ENCODE results near the gene LRP3.
"Not testable (repeated sequence)": the region's sequence is repeated elsewhere in the genome, so short reads cannot be mapped to it uniquely, and the experiment has no call there.

Gene LRP3

DNA sequence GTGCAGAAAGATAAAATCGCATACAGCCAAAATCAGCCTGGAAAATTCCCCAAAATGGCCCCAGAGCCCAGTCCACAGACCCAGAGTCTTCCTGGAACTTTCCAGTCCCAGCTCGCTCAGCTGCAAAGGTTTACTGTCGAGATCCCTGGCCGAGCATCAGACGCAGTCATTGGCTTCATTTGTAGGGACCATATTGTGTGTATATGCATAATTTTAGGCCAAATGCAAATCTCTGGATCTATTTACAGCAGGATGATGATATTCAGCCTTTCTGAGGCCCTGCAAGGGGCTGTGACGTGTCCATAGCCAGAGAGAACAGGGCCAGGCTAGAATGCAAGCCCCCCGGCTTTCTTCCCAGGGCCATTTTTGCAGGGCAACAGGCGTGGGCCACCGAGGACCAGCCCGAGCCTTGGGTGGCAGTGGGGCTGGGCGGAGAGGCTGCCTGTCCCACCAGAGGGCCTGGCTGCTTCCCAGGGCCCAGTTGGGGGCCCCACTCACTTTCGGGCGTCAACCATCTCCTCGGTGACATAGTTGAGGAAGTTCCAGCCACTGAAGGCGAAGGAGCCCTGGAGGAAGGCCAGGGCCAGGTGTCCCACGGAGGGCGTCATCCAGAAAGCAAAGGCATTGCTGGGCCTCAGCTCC lies 17.8 kb downstream of the LRP3 start:
- H3K27ac Mint-ChIP-seq: no peak overlapping the region
- ATAC-seq (replicated peaks) (no peak), DNase-seq (no peak)
- H3K4me3 Mint-ChIP-seq: no peak overlapping the region
- no peaks in the 10 kb centered on the region for H3K4me1 Mint-ChIP-seq
- H3K9me3 Mint-ChIP-seq: no peaks in the 10 kb centered on the region
- no peaks in the 10 kb centered on the region for H3K36me3 Mint-ChIP-seq
- peaks cover 4 to 5% of the 10 kb centered on the region in 2 donors for H3K27me3 Mint-ChIP-seq

DNA sequence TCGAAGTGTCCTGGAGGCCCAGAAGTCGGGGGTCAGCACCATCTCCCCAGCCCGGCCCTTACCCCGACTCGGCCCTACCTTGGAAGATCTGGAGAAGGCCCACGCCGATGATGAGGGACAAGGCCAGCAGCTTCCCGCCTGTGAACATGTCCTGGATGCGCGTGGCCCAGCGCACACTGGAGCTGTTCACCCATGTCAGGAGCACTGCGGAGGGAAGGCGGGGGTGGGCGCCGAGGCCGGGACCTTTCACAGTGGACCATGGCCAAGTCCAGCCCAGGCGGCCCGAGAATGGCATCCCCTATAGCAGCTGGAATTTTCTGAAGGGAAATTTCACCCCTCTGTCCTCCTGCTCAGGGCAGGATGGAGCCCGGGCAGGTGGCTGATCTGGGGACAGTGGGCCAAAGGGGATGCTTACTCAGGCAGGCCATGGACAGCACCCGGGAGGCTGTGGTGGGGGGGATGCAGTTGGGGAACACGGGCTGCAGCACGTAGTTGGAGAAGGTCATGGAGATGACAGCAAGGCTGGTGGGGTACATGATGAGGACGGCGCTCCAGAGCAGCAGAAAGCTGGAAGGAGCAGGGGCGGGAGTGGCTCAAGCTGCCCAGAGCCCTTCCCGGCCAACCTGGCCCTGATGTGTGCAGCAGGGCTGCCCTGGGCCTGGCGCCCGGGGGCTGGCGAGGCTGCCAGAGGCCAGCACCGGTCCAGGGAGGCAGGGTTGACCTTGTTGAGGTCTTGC lies 18.5 kb downstream of the LRP3 start:
- Mint-ChIP-seq H3K36me3 (no peaks in the 10 kb centered on the region), H3K4me1 (no peaks in the 10 kb centered on the region), H3K4me3 (no peak overlapping the region), H3K9me3 (no peaks in the 10 kb centered on the region), H3K27ac (no peak overlapping the region), H3K27me3 (peaks cover 4 to 5% of the 10 kb centered on the region in 2 donors)
- DNase-seq: no peak
- ATAC-seq (replicated peaks): no peak

DNA sequence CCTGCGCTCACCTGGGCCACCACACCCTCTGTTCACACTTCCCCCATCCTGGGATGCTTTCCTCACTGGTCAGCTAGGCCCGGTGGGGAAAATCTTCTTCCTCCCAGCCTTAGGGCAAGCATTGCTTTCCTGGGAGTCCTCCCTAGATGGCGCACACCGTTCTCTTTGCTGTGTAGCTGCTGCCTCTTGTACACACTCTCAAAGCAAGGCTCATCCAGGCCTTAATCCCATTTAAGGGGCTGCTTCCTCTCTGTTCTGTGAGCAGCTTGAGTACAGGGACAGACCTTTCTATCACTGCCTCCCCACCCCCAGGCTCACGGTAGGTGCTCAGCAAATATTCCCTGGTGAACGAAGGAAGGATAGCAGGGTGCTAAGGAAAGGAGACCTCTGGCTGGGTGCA lies 20.5 kb downstream of the LRP3 start:
- Mint-ChIP-seq H3K4me1 (no peaks in the 10 kb centered on the region), H3K4me3 (no peak overlapping the region), H3K36me3 (no peaks in the 10 kb centered on the region), H3K27ac (no peak overlapping the region), H3K27me3 (peaks cover 4 to 5% of the 10 kb centered on the region in 2 donors), H3K9me3 (no peaks in the 10 kb centered on the region)
- ATAC-seq (replicated peaks) (no peak), DNase-seq (no peak)

DNA sequence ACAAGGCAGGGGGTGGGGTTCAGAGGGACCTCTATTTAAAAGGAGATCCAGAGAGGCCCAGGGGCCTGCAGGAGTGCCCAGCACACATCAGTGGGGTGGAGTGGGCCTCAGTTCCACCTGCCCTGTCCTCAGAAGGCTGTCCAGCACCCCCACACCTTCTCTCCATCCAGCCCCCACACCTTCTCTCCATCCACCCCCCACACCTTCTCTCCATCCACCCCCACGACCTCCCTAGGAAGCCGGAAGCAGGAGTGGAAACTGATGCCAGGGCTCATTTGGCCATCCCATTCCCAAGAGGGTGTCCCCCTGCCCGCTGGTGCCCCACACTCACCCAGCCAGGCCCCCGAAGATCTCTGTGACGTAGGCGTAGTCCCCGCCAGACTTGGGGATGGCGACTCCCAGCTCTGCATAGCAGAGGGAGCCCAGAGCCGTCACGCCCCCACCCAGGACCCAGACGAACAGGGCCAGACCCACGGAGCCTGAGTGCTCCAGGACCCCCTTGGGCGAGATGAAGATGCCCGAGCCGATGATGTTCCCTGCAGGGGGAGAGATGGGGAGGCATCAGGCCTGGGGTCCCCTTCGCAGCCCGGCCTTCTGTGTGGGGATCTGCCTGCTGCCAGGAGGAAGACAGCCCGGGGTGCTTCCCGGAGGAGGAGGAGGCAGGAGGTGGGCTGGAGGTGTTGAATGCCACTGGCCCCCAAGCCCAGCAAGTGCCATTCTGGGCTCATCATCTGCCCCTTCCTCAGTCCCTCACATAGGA lies 21.5 kb downstream of the LRP3 start:
- DNase-seq (no peak), ATAC-seq (replicated peaks) (no peak)
- H3K9me3 Mint-ChIP-seq: no peaks in the 10 kb centered on the region
- peaks cover 6 to 7% of the 10 kb centered on the region in 2 donors for H3K27me3 Mint-ChIP-seq
- H3K36me3 Mint-ChIP-seq: no peaks in the 10 kb centered on the region
- H3K4me1 Mint-ChIP-seq: no peaks in the 10 kb centered on the region
- no peak overlapping the region for H3K4me3 Mint-ChIP-seq
- H3K27ac Mint-ChIP-seq: no peak overlapping the region

DNA sequence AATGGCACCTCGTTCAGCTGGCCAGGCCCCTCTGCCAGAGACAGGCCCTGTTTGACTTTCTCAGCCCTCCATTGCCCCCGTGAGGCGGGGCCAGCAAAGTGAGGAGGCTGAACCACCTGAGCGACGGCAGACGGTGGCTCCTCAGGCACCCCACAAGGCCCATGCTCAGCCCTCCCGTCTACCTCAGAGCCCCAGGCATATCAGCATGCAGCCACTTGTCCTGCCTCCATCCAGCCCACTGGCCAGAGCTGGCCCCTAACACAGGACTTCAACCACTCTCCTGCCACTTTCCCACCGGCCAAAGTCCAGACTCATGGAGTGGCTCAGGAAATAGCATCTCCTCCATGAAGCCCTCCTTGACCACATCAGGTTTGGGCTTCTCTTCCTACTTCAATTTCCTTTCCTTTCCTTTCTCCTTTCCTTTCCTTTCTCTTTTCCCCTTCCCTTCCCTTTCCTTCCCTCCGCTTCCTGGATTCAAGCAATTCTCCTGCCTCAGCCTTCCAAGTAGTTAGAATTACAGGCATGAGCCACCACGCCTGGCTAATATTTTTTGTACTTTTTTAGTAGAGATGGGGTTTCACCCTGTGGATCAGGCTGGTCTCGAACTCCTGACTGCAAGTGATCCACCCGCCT lies 22.2 kb downstream of the LRP3 start:
- Mint-ChIP-seq H3K4me1 (no peaks in the 10 kb centered on the region), H3K27ac (no peak overlapping the region), H3K36me3 (no peaks in the 10 kb centered on the region), H3K4me3 (no peak overlapping the region), H3K9me3 (no peaks in the 10 kb centered on the region), H3K27me3 (peaks cover 13 to 14% of the 10 kb centered on the region in 2 donors)
- DNase-seq: no peak
- ATAC-seq (replicated peaks): no peak

DNA sequence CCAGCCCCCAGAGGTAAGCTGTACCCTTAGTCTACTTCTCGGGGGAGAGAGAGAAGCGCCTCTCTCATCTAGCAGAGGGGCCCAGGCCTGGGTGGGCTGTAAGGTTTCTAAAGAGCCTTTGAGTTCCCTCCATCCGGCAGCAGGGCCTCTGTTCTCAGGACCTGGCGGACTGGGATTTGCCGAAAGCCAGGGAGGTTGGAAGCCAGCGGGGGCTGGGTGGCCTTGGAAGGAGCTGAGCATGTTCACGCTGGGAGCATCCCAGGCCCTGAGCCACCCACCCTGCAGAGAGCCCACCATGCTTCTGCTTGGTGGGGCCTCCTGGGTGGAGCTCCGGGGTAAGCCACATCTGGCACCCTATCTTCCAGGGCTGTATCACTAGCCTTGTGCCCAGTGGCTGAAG lies 23.8 kb downstream of the LRP3 start:
- no peak for ATAC-seq (replicated peaks)
- H3K27ac Mint-ChIP-seq: no peak overlapping the region
- no peaks in the 10 kb centered on the region for H3K9me3 Mint-ChIP-seq

DNA sequence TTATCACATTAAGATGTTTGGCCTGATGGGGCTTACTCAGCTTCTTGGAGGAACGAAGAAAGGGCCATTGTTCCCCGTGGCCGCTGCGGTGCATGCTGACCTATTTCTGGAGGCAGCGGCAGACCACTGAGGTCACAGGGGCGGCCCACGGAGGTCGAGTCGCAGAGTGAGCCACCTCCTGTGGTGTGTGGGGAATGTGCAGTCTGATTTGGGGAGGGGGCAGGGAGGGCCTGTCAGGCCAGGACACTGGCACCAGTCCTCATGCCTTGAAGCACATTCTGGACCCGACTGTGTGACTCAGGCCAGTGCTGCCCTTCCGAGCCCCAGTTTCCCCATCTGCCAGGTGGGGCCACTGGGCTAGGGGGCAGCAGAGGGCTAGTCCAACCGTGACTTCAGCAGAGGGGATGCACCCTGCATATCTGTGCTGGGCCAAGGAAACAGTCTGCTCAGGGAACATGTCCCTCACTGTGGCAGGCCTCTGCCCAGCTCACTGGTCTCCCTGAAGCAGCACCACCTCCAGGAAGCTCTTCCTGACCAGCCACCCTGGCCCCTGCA lies 25.2 kb downstream of the LRP3 start:
- H3K27ac Mint-ChIP-seq: no peak overlapping the region

More for the DNA sequence above, 23.8 kb downstream of the LRP3 start:
- Mint-ChIP-seq H3K36me3 (no peaks in the 10 kb centered on the region), H3K27me3 (peaks cover 20 to 28% of the 10 kb centered on the region in 2 donors), H3K4me1 (no peaks in the 10 kb centered on the region), H3K4me3 (no peak overlapping the region)
- no peak for DNase-seq

DNA sequence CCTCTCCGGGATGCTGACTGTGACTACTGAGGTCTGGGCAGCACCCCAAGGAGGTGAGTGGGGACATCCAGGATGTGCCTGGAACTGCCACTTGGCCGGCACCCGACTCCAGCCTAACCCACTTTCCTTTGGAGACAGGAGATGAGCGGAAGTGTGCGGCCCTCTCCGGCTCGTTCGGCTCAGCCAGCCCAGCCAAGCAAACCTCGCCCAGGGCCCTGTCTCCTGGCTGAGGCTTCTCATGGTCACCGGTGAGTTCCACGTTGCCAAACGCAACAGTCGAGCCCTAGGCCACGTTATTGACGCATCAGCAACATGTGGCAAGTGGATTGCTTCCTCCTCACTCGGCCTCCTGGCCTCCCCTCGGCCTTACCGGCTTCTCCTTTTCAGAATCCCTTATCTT lies 26.0 kb downstream of the LRP3 start:
- no peak overlapping the region for H3K4me3 Mint-ChIP-seq
- peaks cover 3 to 4% of the 10 kb centered on the region in 2 donors for H3K4me1 Mint-ChIP-seq
- ATAC-seq (replicated peaks): no peak
- H3K27ac Mint-ChIP-seq: no peak overlapping the region
- no peaks in the 10 kb centered on the region for H3K36me3 Mint-ChIP-seq
- H3K27me3 Mint-ChIP-seq: peaks cover 42 to 46% of the 10 kb centered on the region in 2 donors
- no peaks in the 10 kb centered on the region for H3K9me3 Mint-ChIP-seq
- no peak for DNase-seq

More for the DNA sequence above, 25.2 kb downstream of the LRP3 start:
- ATAC-seq (replicated peaks): no peak
- H3K4me1 Mint-ChIP-seq: no peaks in the 10 kb centered on the region
- DNase-seq: no peak
- H3K36me3 Mint-ChIP-seq: no peaks in the 10 kb centered on the region
- H3K27me3 Mint-ChIP-seq: peaks cover 34 to 38% of the 10 kb centered on the region in 2 donors
- H3K9me3 Mint-ChIP-seq: no peaks in the 10 kb centered on the region
- no peak overlapping the region for H3K4me3 Mint-ChIP-seq

DNA sequence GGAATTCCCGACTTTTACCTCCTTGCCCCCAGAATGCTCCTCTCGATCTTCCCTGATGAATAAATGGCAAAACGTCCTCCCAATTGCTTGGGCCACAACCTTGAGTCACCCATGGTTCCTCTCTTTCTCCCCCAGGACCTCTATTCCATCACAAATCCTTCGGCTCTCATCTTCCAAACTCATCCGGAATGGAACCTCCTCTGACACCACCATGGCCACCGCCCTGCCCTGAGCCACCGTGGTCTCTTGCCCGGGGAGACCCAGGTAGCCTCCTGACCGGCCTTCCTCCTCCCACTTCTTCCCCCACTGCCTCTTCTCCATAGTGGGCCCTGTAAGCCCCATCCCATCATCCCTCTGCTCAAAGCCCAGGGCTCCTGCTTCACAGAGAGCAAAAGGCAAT lies 26.6 kb downstream of the LRP3 start:
- Mint-ChIP-seq H3K36me3 (no peaks in the 10 kb centered on the region), H3K27ac (no peak overlapping the region), H3K9me3 (no peaks in the 10 kb centered on the region), H3K4me3 (no peak overlapping the region), H3K4me1 (peaks cover 3 to 4% of the 10 kb centered on the region in 2 donors), H3K27me3 (peaks cover 43 to 48% of the 10 kb centered on the region in 2 donors)
- no peak for ATAC-seq (replicated peaks)
- no peak for DNase-seq

DNA sequence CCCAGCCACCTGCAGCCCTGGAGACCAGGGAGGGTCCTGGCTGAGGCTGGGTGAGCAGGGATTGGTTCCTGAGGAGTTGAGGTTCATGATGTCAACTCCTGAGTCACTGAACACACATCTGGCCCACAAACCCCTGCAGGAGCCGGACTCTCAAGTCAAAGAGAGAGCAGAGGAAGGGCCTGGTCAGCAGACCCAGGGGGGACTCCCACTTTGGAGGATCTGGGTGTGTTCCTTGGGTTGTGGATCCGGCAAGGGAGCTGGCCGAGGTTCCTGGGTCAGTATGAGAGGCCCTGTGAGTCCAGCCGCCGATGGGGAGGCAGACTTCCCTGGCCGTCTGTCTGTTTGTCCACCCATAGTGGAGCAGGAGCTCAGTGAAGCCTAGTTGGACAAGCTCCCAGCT lies 27.5 kb downstream of the LRP3 start:
- DNase-seq: no peak
- no peak for ATAC-seq (replicated peaks)
- Mint-ChIP-seq H3K27me3 (peaks cover 47 to 57% of the 10 kb centered on the region in 2 donors), H3K9me3 (peaks cover 0 to 1% of the 10 kb centered on the region in 2 donors), H3K4me1 (peaks cover 6 to 13% of the 10 kb centered on the region in 2 donors), H3K27ac (no peak overlapping the region), H3K4me3 (no peak overlapping the region), H3K36me3 (peaks cover 0 to 4% of the 10 kb centered on the region in 2 donors)

DNA sequence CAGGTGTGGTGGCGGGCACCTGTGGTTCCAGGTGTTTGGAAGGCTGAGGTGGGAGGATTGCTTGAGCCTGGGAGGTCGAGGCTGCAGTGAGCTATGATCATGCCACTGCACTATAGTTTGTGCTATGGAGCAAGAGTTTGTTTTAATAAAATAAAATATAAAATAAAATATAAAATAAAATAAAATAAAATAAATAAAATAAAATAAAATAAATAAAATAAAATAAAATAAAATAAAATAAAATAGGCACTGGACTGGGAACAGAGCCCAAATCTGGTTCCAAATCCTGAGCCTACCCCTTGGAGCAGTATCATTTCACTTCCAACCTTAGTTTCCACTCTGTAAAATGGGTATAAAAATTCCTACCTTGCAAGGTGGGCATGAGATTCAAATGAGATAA lies 28.1 kb downstream of the LRP3 start:
- ATAC-seq (replicated peaks); H3K4me3 Mint-ChIP-seq; H3K9me3 Mint-ChIP-seq; DNase-seq; H3K27ac Mint-ChIP-seq; H3K36me3 Mint-ChIP-seq: not testable (repeated sequence)
- Mint-ChIP-seq H3K4me1 (peaks cover 8 to 16% of the 10 kb centered on the region in 2 donors), H3K27me3 (peaks cover 51 to 63% of the 10 kb centered on the region in 2 donors)

DNA sequence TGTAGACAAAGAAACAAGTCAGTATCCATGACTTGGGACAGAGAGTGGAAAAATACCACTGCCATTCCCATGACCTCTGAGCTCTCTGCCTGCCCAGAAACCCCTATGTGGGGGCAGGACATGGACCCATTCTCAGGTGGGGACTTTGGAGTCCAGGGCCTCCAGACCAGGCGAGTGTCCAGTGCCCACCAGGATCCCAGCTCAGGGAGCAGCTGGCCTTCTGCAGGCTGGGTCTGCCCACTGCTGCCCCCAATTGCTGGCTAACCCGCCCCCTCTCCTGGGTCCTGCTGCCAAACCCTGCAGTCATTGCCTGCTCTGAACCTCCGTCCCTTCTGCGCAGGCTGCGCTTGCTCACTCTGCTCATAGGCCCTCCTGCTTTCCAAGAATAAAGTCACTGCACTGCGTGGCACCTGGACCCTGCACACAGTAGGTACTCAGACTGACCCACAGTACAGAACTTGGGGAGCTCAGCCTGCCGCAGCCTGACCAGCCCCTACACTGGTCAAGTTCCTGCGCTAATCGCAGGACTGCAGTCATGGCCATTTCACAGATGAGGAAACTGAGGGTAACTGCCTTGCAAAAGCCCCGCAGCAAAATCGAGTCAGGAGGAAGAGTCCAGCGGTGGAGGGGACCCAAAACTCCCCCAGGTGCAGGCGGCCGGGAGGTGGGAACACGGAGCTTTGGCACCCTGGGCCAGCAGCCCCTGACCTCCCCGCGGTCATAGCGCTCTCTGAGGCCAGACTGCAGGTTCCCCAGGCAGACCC lies 30.7 kb downstream of the LRP3 start:
- H3K27me3 Mint-ChIP-seq: peaks cover 67 to 81% of the 10 kb centered on the region in 2 donors
- H3K9me3 Mint-ChIP-seq: peaks cover 14 to 16% of the 10 kb centered on the region in 2 donors
- ATAC-seq (replicated peaks): no peak
- H3K27ac Mint-ChIP-seq: no peak overlapping the region
- no peak overlapping the region for H3K4me3 Mint-ChIP-seq
- no peak for DNase-seq
- peaks cover 2 to 20% of the 10 kb centered on the region in 2 donors for H3K36me3 Mint-ChIP-seq
- H3K4me1 Mint-ChIP-seq: peaks cover 8 to 18% of the 10 kb centered on the region in 2 donors

DNA sequence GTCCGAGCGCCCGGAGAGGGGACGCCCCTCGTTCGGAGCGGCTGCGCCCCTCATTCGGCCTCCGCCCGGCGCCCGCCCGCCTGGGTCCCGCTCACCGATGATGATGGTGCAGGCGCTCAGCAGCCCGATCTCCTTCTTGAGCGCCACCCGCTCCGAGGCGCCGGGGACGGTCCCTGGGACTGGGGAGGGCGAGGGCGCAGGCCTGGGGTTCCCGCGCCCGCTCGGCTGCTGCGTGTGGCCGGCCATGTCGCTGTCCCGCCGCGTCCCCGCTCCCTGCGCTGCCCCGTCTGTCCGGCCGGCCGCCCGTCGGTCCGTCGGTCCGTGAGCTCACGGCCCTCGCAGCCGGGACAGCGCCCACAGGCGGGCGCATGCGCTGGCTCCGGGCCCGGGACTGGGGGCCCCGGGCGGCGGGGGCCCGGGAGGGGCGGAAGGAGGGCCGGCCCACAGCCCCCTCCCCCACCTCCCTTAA lies 31.4 kb downstream of the LRP3 start, which contains the start of gene SLC7A10:
TSS of gene SLC7A10 (minus strand) at position 393 of the 469 bp plus-strand sequence. CDS start at position 246, 147 bp downstream.
- Mint-ChIP-seq H3K27me3 (peaks cover 68 to 82% of the 10 kb centered on the region in 2 donors), H3K27ac (no peak within 1 kb of the TSS), H3K36me3 (peaks cover 2 to 20% of the 10 kb centered on the region in 2 donors), H3K4me3 (peak within 1 kb of the TSS; percentile 73 to 77), H3K9me3 (peaks cover 14 to 16% of the 10 kb centered on the region in 2 donors), H3K4me1 (peaks cover 8 to 18% of the 10 kb centered on the region in 2 donors)
- DNase-seq (no peak), ATAC-seq (replicated peaks) (no peak)
